HL-60 (cell line): ENCODE data around the gene RHOJ.
A peak's percentile ranks its signal among the peaks of the same experiment; 100 is the strongest.
"Not testable (repeated sequence)": the region's sequence is repeated elsewhere in the genome, so short reads cannot be mapped to it uniquely, and the experiment has no call there.

Source experiments
- DNase-seq, 2 experiments: peaks; one replicate each; pipeline ENCODE4 v3.0.0-alpha.2; 2010 to 2020; ENCODE audit warnings: low read depth in 1 of 2, low spot score in 1 of 2
- H3K27ac ChIP-seq: fragments of 250-450 bp; sonication (Bioruptor Pico); replicated peaks from 2 replicates; pipeline ENCODE4 v1.5.1; 2020; ENCODE audit warnings: mild to moderate bottlenecking, moderate library complexity
- H3K27me3 ChIP-seq: fragments of 250-450 bp; sonication (Bioruptor Pico); 2 replicates; pipeline ENCODE4 v1.5.1; 2021; ENCODE audit warnings: mild to moderate bottlenecking, moderate library complexity; ENCODE audit not compliant: insufficient read depth, poor library complexity, severe bottlenecking
- H3K4me3 ChIP-seq: replicated peaks from 2 replicates; pipeline ENCODE4 v1.5.1; 2011; ENCODE audit warnings: mild to moderate bottlenecking, control low read depth, low read length; ENCODE audit not compliant: insufficient read depth
- CTCF ChIP-seq: IDR thresholded peaks from one replicate; pipeline ENCODE4 v1.5.1; 2011; ENCODE audit warnings: low read length, control low read depth, inconsistent platforms; ENCODE audit not compliant: insufficient read depth
- GABPA ChIP-seq: IDR thresholded peaks from 2 replicates; pipeline ENCODE4 v1.6.1; 2012; ENCODE audit warnings: low read depth
- POLR2AphosphoS5 ChIP-seq: IDR thresholded peaks from 2 replicates; pipeline ENCODE4 v1.6.1; 2012; ENCODE audit warnings: low read depth
- REST ChIP-seq: IDR thresholded peaks from 2 replicates; pipeline ENCODE4 v1.6.1; 2012; ENCODE audit warnings: low read depth; ENCODE audit not compliant: insufficient replicate concordance
- SPI1 ChIP-seq: IDR thresholded peaks from 2 replicates; pipeline ENCODE4 v1.6.1; 2012; ENCODE audit warnings: low read depth, mild to moderate bottlenecking, borderline replicate concordance

Gene RHOJ

GRCh38 chr14:63163306-63163705 lies 40.9 kb upstream of the RHOJ start:
- Histone ChIP-seq H3K27me3 (no peaks in the 10 kb centered on the region), H3K27ac (no peak overlapping the region), H3K4me3 (no peak overlapping the region)
- TF ChIP-seq GABPA (no peak), CTCF (no peak), REST (no peak), POLR2AphosphoS5 (no peak), SPI1 (no peak)
- no peak for DNase-seq

GRCh38 chr14:63164108-63164683 lies 40.0 kb upstream of the RHOJ start:
- H3K4me3 ChIP-seq = no peak overlapping the region
- DNase-seq = no peak
- TF ChIP-seq REST (peak; percentile 62), GABPA (no peak), POLR2AphosphoS5 (no peak)
- H3K27me3 ChIP-seq = no peaks in the 10 kb centered on the region
- H3K27ac ChIP-seq = no peak overlapping the region

GRCh38 chr14:63165267-63165666 lies 39.0 kb upstream of the RHOJ start:
- H3K27me3 ChIP-seq, DNase-seq, H3K27ac ChIP-seq, H3K4me3 ChIP-seq: not testable (repeated sequence)

GRCh38 chr14:63167044-63167443 lies 37.2 kb upstream of the RHOJ start:
- TF ChIP-seq SPI1 = no peak
- no peak for TF ChIP-seq REST
- TF ChIP-seq GABPA = no peak
- TF ChIP-seq POLR2AphosphoS5 = no peak
- no peak for TF ChIP-seq CTCF
- no peak for DNase-seq
- no peak overlapping the region for H3K4me3 ChIP-seq
- no peaks in the 10 kb centered on the region for H3K27me3 ChIP-seq
- H3K27ac ChIP-seq = no peak overlapping the region
